ENCODE measurements around the gene KCNT2.
"Not testable (repeated sequence)": the region's sequence is repeated elsewhere in the genome, so short reads cannot be mapped to it uniquely, and the experiment has no call there.

KCNT2 gene

DNA sequence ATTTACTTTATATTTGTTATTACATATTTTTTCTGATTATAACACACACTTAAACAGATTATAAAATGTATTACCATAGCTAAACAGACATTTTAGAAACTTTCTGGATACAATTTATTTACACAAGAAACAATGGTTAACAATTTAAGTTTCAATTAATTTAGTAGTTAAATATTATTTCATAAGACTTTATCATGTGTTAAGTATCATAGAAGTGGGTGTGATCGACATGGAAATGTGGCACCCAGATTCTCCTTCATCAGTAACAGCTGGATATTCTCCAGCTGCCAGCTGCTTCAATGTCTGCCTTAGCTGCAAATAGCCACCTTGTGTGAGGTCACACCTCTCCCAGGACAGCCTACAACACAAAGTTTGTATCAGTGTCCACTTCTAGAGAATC is 97.8 kb downstream of the KCNT2 start:
- H3K27me3 ChIP-seq (replicated peaks) = no peaks in the 10 kb centered on the region
- no peak overlapping the region for H3K4me3 ChIP-seq (ENCODE audit: low read depth, low read length)
- TF ChIP-seq, protein P1, sequence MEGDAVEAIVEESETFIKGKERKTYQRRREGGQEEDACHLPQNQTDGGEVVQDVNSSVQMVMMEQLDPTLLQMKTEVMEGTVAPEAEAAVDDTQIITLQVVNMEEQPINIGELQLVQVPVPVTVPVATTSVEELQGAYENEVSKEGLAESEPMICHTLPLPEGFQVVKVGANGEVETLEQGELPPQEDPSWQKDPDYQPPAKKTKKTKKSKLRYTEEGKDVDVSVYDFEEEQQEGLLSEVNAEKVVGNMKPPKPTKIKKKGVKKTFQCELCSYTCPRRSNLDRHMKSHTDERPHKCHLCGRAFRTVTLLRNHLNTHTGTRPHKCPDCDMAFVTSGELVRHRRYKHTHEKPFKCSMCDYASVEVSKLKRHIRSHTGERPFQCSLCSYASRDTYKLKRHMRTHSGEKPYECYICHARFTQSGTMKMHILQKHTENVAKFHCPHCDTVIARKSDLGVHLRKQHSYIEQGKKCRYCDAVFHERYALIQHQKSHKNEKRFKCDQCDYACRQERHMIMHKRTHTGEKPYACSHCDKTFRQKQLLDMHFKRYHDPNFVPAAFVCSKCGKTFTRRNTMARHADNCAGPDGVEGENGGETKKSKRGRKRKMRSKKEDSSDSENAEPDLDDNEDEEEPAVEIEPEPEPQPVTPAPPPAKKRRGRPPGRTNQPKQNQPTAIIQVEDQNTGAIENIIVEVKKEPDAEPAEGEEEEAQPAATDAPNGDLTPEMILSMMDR (IDR thresholded peaks at IDR 0.05; ENCODE audit: low read depth, low read length, missing control alignments) = no peak
- no peak overlapping the region for H3K27ac ChIP-seq
- in situ Hi-C loops (cut with HindIII; ENCODE audit: low pct_ligation_motif_present, low sequenced_read_pairs) = no loop called here
- H3K36me3 ChIP-seq (replicated peaks) = no peaks in the 10 kb centered on the region
- DNase-seq = no peak

DNA sequence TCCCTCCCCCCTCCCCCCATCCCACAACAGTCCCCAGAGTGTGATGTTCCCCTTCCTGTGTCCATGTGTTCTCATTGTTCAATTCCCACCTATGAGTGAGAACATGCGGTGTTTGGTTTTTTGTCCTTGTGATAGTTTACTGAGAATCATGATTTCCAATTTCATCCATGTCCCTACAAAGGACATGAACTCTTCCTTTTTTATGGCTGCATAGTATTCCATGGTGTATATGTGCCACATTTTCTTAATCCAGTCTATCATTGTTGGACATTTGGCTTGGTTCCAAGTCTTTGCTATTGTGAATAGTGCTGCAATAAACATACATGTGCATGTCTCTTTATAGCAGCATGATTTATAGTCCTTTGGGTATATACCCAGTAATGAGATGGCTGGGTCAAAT is 104.0 kb downstream of the KCNT2 start:
- H3K27me3 ChIP-seq (replicated peaks); in situ Hi-C loops (cut with HindIII; ENCODE audit: low pct_ligation_motif_present, low sequenced_read_pairs); H3K36me3 ChIP-seq (replicated peaks); H3K4me3 ChIP-seq (ENCODE audit: low read depth, low read length); H3K27ac ChIP-seq; DNase-seq: not testable (repeated sequence)

DNA sequence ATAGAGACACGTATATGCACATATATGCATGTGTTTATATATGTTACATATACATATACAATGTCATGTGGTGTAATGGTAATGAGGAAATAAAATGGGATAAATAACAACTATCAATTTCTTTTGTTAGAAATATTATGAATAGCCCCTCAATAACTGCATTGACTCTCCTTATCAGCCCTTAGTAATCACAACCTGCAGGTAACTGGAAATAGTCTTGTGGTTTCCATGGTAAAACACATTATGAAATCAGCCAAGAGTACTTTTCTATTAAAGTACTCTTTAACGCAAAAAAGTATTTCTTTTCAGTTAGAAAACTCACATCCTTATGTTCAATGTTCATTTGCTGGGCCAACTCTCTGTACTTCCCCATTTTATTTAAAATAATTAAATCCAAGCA is 105.8 kb downstream of the KCNT2 start:
- Histone ChIP-seq H3K4me3 (ENCODE audit: low read depth, low read length) (no peak overlapping the region), H3K27ac (no peak overlapping the region), H3K36me3 (replicated peaks) (no peaks in the 10 kb centered on the region), H3K27me3 (replicated peaks) (no peaks in the 10 kb centered on the region)
- DNase-seq = no peak
- in situ Hi-C loops (cut with HindIII; ENCODE audit: low pct_ligation_motif_present, low sequenced_read_pairs) = no loop called here
- TF ChIP-seq, protein P1 (IDR thresholded peaks at IDR 0.05; ENCODE audit: low read depth, low read length, missing control alignments) = no peak

DNA sequence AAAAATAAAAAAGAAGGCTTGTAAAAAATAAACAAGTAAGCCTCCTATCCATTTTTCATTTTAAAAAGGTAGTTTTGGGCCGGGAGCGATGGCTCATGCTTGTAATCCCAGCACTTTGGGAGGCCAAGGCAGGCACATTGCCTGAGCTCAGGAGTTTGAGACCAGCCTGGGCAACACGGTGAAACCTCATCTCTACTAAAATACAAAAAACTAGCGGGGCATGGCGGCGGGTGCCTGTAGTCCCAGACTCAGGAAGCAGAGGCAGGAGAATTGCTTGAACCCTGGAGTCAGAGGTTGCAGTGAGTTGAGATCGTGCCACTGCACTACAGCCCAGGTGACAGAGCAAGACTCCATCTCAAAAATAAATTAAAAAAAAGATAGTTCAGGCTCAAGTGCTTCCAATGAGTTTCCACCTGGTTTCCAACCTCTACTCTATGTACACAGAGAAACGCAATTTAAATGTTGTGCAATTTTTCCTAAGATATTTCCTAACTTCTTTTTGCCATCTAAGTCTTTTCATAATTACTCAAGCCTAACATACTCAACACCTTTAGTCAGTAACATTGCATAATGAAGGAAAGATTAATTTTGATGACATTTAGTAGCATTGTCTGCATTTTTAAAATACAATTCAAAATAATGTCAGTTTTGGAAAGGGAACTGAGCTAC is 106.3 kb downstream of the KCNT2 start:
- Histone ChIP-seq H3K27me3 (replicated peaks) (no peaks in the 10 kb centered on the region), H3K36me3 (replicated peaks) (no peaks in the 10 kb centered on the region), H3K4me3 (ENCODE audit: low read depth, low read length) (no peak overlapping the region), H3K27ac (no peak overlapping the region)
- TF ChIP-seq, protein P1 (IDR thresholded peaks at IDR 0.05; ENCODE audit: low read depth, low read length, missing control alignments) = no peak
- DNase-seq = no peak
- in situ Hi-C loops (cut with HindIII; ENCODE audit: low pct_ligation_motif_present, low sequenced_read_pairs) = no loop called here

DNA sequence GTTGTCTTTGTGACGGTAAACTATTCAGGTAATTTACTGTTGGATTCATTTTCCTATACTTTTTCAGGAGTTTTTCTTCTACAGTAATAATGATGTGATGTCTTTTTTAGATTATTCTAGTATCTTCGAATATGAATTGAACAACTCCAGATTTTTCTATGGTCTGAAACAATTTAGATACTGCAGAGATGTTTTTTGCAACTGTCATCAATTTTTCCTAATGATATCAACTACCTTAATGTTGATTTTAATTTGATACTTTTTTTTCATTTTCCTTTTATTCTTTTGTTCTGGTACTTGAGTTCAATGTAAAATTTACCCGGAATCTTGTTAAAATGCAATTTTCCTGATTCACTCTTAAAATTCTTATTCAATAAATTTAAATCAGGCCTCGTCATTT is 110.4 kb downstream of the KCNT2 start:
- DNase-seq = no peak
- TF ChIP-seq, protein P1 (IDR thresholded peaks at IDR 0.05; ENCODE audit: low read depth, low read length, missing control alignments) = no peak
- in situ Hi-C loops (cut with HindIII; ENCODE audit: low pct_ligation_motif_present, low sequenced_read_pairs) = no loop called here
- Histone ChIP-seq H3K27me3 (replicated peaks) (no peaks in the 10 kb centered on the region), H3K27ac (no peak overlapping the region), H3K36me3 (replicated peaks) (no peaks in the 10 kb centered on the region), H3K4me3 (ENCODE audit: low read depth, low read length) (no peak overlapping the region)

DNA sequence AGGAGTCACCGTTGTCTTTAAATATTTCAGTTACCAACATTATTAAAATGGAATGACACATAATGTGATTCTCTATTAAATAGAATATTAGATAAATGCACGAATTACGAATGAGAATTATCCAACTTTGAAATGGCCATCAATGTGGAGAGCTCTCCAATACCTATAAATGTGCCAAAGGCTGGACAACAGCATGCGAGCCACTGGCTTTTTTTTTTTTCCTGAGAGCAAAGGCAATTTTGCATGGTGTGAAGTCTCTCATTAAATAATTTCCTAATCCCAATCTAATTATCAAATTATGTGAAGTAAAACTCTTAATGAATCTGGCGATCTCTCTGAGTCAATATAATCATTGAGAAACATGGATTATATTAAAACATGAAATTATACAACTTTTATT is 113.5 kb downstream of the KCNT2 start:
- no peaks in the 10 kb centered on the region for H3K36me3 ChIP-seq (replicated peaks)
- no peak for DNase-seq
- in situ Hi-C loops (cut with HindIII; ENCODE audit: low pct_ligation_motif_present, low sequenced_read_pairs) = no loop called here
- TF ChIP-seq, protein P1 (IDR thresholded peaks at IDR 0.05; ENCODE audit: low read depth, low read length, missing control alignments) = no peak
- H3K27ac ChIP-seq = no peak overlapping the region
- no peaks in the 10 kb centered on the region for H3K27me3 ChIP-seq (replicated peaks)
- H3K4me3 ChIP-seq (ENCODE audit: low read depth, low read length) = no peak overlapping the region

Data from brain microvascular endothelial cell (primary cell).